ENCODE data around the gene SUZ12.

DNA sequence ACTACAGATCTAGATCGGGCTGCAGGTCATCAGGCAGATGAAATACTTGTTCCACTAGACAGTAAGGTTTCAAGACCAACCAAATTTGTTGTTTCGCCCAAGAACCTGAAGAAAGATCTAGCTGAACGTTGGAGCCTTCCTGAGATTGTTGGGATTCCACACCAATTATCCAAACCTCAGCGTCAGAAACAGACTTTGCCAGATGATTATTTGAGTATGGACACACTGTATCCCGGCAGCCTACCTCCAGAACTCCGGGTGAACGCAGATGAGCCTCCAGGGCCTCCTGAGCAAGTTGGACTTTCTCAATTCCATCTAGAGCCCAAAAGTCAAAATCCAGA lies 84.8 kb downstream of the SUZ12 start:
- TF ChIP-seq CTCF (IDR thresholded peaks at IDR 0.05; ENCODE audit: insufficient read depth, low read length, poor library complexity, severe bottlenecking), result no peak
- no peak for TF ChIP-seq EZH2phosphoT487 (conservative IDR thresholded peaks at IDR 0.05; ENCODE audit: low read length)

Data from SU-DHL-6 (cell line).